IMR-90 (cell line): ENCODE results near the gene CCDC150. TPM values are rescaled to one million over a fixed set of nuclear protein-coding genes. Genes with fewer than 3 reads are reported as not detected.

Experiments used
- ATAC-seq: fragments of 200-7000 bp; cut with Tn5 transposase; 2 replicates; pipeline ENCODE4 v1.9.1; 2020; ENCODE audit warnings: low read depth, mild to moderate bottlenecking, moderate library complexity
- BruUV-seq: library from RNA; stranded (reverse); fragments of 400-500 nt; replicated peaks from 2 replicates; lab custom pipeline; 2021; lab: Mats Ljungman, UMichigan
- CTCF ChIA-PET: fragments of 300-600 bp; formaldehyde crosslinking; extraction: SDS; loops from one replicate; lab custom pipeline; 2021; ENCODE audit warnings: antibody characterized with exemption; lab: Yijun Ruan, JAX
- POLR2A ChIA-PET: fragments of 300-600 bp; sonication (Branson Sonifier 250); formaldehyde crosslinking; loops from one replicate; lab custom pipeline; 2022; ENCODE audit warnings: antibody characterized with exemption; ENCODE audit not compliant: unreplicated experiment; lab: Charles Lee
- DNase-seq: peaks from one replicate; pipeline ENCODE4 v3.0.0; 2013
- H2AFZ ChIP-seq: replicated peaks from 2 replicates; pipeline ENCODE3; 2013; ENCODE audit warnings: low read length, mild to moderate bottlenecking; ENCODE audit not compliant: poor library complexity
- H2AK5ac ChIP-seq: 2 replicates; pipeline ENCODE4 v1.6.1; 2013; ENCODE audit warnings: low read depth, low read length, inconsistent platforms
- H2AK9ac ChIP-seq: replicated peaks from 2 replicates; pipeline ENCODE3; 2013; ENCODE audit warnings: mild to moderate bottlenecking, low read depth, low read length, moderate library complexity; ENCODE audit not compliant: poor library complexity
- H2BK120ac ChIP-seq: 2 replicates; pipeline ENCODE4 v1.6.1; 2013; ENCODE audit warnings: low read depth, low read length, inconsistent platforms
- H2BK15ac ChIP-seq: 3 replicates; pipeline ENCODE4 v1.6.1; 2013; ENCODE audit warnings: low read depth, low read length, inconsistent platforms
- H2BK20ac ChIP-seq: 2 replicates; pipeline ENCODE4 v1.6.1; 2013; ENCODE audit warnings: low read depth, mild to moderate bottlenecking, inconsistent platforms, low read length, moderate library complexity
- H2BK5ac ChIP-seq: 2 replicates; pipeline ENCODE4 v1.6.1; 2013; ENCODE audit warnings: mild to moderate bottlenecking, low read depth, low read length, inconsistent platforms; ENCODE audit not compliant: poor library complexity, severe bottlenecking
- H3K14ac ChIP-seq: replicated peaks from 2 replicates; pipeline ENCODE4 v1.6.1; 2013; ENCODE audit warnings: low read depth, low read length, inconsistent platforms
- H3K18ac ChIP-seq: 2 replicates; pipeline ENCODE4 v1.6.1; 2013; ENCODE audit warnings: low read depth, low read length, control low read depth
- H3K23ac ChIP-seq: 2 replicates; pipeline ENCODE4 v1.6.1; 2013; ENCODE audit warnings: low read depth, low read length, inconsistent platforms
- H3K27ac ChIP-seq: 2 replicates; pipeline ENCODE4 v1.5.1; 2013; ENCODE audit warnings: mild to moderate bottlenecking, control low read depth, low read length; ENCODE audit not compliant: insufficient read depth
- H3K27me3 ChIP-seq: 2 replicates; pipeline ENCODE4 v1.6.1; 2013; ENCODE audit warnings: low read length; ENCODE audit not compliant: control insufficient read depth, insufficient read depth
- H3K36me3 ChIP-seq: 2 replicates; pipeline ENCODE4 v1.6.1; 2013; ENCODE audit warnings: low read length, mixed read lengths; ENCODE audit not compliant: control insufficient read depth, insufficient read depth
- H3K4ac ChIP-seq: 2 replicates; pipeline ENCODE4 v1.6.1; 2013; ENCODE audit warnings: low read depth, low read length, inconsistent platforms
- H3K4me1 ChIP-seq: 2 replicates; pipeline ENCODE4 v1.6.1; 2013; ENCODE audit warnings: low read length, mixed read lengths; ENCODE audit not compliant: control insufficient read depth, insufficient read depth
- H3K4me2 ChIP-seq: 2 replicates; pipeline ENCODE4 v1.6.1; 2013; ENCODE audit warnings: low read depth, mild to moderate bottlenecking, control low read depth, low read length, moderate library complexity
- H3K4me3 ChIP-seq: 2 replicates; pipeline ENCODE4 v1.5.1; 2013; ENCODE audit warnings: low read depth, mild to moderate bottlenecking, control low read depth, low read length, moderate library complexity; ENCODE audit not compliant: insufficient read depth
- H3K56ac ChIP-seq: 2 replicates; pipeline ENCODE4 v1.6.1; 2013; ENCODE audit warnings: low read length, inconsistent platforms; ENCODE audit not compliant: insufficient read depth; ENCODE audit errors: extremely low read depth
- H3K79me1 ChIP-seq, 2 experiments: 2 replicates each; pipeline ENCODE4 v1.6.1; 2013; ENCODE audit warnings: low read length in 2 of 2, inconsistent platforms in 1 of 2, low read depth in 1 of 2
- H3K9ac ChIP-seq: 2 replicates; pipeline ENCODE4 v1.6.1; 2013; ENCODE audit warnings: low read depth, low read length, control low read depth
- H3K9me1 ChIP-seq: 2 replicates; pipeline ENCODE4 v1.6.1; 2013; ENCODE audit warnings: low read length, inconsistent platforms; ENCODE audit not compliant: insufficient read depth
- H3K9me3 ChIP-seq: 2 replicates; pipeline ENCODE4 v1.6.1; 2013; ENCODE audit warnings: low read length; ENCODE audit not compliant: control insufficient read depth, insufficient read depth
- H4K20me1 ChIP-seq: 2 replicates; pipeline ENCODE4 v1.6.1; 2013; ENCODE audit warnings: low read length, inconsistent platforms; ENCODE audit not compliant: insufficient read depth
- H4K5ac ChIP-seq: 2 replicates; pipeline ENCODE4 v1.6.1; 2013; ENCODE audit warnings: mild to moderate bottlenecking, low read depth, low read length, control low read depth
- H4K8ac ChIP-seq, 2 experiments: 2 replicates each; pipeline ENCODE4 v1.6.1; 2013; ENCODE audit warnings: low read depth in 2 of 2, low read length in 2 of 2, control low read depth in 1 of 2, inconsistent platforms in 1 of 2
- H4K91ac ChIP-seq: 2 replicates; pipeline ENCODE4 v1.6.1; 2013; ENCODE audit warnings: low read depth, low read length, inconsistent platforms; ENCODE audit not compliant: insufficient read depth
- BHLHE40 ChIP-seq: fragments of 150-350 bp; IDR thresholded peaks from 2 replicates; pipeline ENCODE4 v1.6.1; 2016; ENCODE audit warnings: mild to moderate bottlenecking, low read depth, low read length
- CEBPB ChIP-seq: IDR thresholded peaks from 2 replicates; pipeline ENCODE4 v1.6.1; 2012; ENCODE audit warnings: low read depth, low read length, improper control_type of control experiment
- CHD1 ChIP-seq: IDR thresholded peaks from 2 replicates; pipeline ENCODE4 v1.6.1; 2012; ENCODE audit warnings: low read depth, low read length, improper control_type of control experiment
- FOS ChIP-seq: fragments of 150-350 bp; IDR thresholded peaks from 2 replicates; pipeline ENCODE4 v1.6.1; 2016; ENCODE audit warnings: low read depth, low read length
- MAFK ChIP-seq: IDR thresholded peaks from 2 replicates; pipeline ENCODE4 v1.6.1; 2012; ENCODE audit warnings: low read depth, low read length, improper control_type of control experiment
- MXI1 ChIP-seq: IDR thresholded peaks from 2 replicates; pipeline ENCODE4 v1.6.1; 2012; ENCODE audit warnings: low read depth, mild to moderate bottlenecking, low read length, moderate library complexity, borderline replicate concordance
- NFE2L2 ChIP-seq: fragments of 150-350 bp; IDR thresholded peaks from 2 replicates; pipeline ENCODE4 v1.6.1; 2016; ENCODE audit warnings: low read depth, mild to moderate bottlenecking, low read length
- POLR2A ChIP-seq: IDR thresholded peaks from 2 replicates; pipeline ENCODE4 v1.6.1; 2012; ENCODE audit warnings: mild to moderate bottlenecking, low read depth, low read length
- RAD21 ChIP-seq: IDR thresholded peaks from 2 replicates; pipeline ENCODE4 v1.6.1; 2012; ENCODE audit warnings: low read length, improper control_type of control experiment
- RFX5 ChIP-seq: IDR thresholded peaks from 2 replicates; pipeline ENCODE4 v1.8.0; 2012; ENCODE audit warnings: low read depth, mild to moderate bottlenecking, low read length, moderate library complexity
- SMC3 ChIP-seq: fragments of 150-350 bp; IDR thresholded peaks from 2 replicates; pipeline ENCODE4 v1.6.1; 2016; ENCODE audit warnings: low read depth, mild to moderate bottlenecking, antibody characterized with exemption, low read length, moderate library complexity
- WGBS, 2 experiments: methylation state at CpG; one replicate each; pipeline versions ENCODE4 v1.1.5 to v1.1.7; 2013; ENCODE audit warnings: missing lambda C conversion rate in 2 of 2; ENCODE audit not compliant: insufficient read length in 1 of 2; ENCODE audit errors: extremely low coverage in 2 of 2; 5-methylcytosine and 5-hydroxymethylcytosine counted together
- dilution Hi-C: fragments of 300-500 bp; cut with HindIII; formaldehyde crosslinking; loops from one replicate; pipeline ENCODE4 v1.14.3; 2018; ENCODE audit warnings: low sequenced_read_pairs; ENCODE audit not compliant: unreplicated experiment
- in situ Hi-C: fragments of 300-500 bp; cut with MboI; formaldehyde crosslinking; loops from 3 replicates; pipeline ENCODE4 v1.14.3; 2019; ENCODE audit warnings: low sequenced_read_pairs, inconsistent platforms, mixed read lengths
- intact Hi-C: fragments of 100-400 bp; cut with micrococcal nuclease; formaldehyde crosslinking; loops from 2 replicates; pipeline ENCODE4 v1.10.0; 2022
- polyA plus RNA-seq, 3 experiments: library from polyadenylated mRNA; depleted of rRNA; stranded (reverse); fragments of >200 nt; gene quantifications; 2 replicates each; pipeline ENCODE4 v1.2.3, GENCODE V29; 2012; ENCODE audit warnings: low replicate concordance in 1 of 3
- total RNA-seq: library from RNA; depleted of rRNA; stranded (reverse); fragments of >200 nt; gene quantifications from 2 replicates; pipeline ENCODE4 v1.2.3, GENCODE V29; 2012
- TF ChIP-seq, protein P1 (sequence below): fragments of 150-350 bp; IDR thresholded peaks from 2 replicates; pipeline ENCODE4 v1.6.1; 2017; ENCODE audit warnings: mild to moderate bottlenecking, antibody characterized with exemption, low read length, low read depth

The CCDC150 gene
- total and polyA plus RNA-seq, 2 of the 4 experiments (the other 2 are of a cell fraction) = 3.8 to 4.3 TPM

DNA sequence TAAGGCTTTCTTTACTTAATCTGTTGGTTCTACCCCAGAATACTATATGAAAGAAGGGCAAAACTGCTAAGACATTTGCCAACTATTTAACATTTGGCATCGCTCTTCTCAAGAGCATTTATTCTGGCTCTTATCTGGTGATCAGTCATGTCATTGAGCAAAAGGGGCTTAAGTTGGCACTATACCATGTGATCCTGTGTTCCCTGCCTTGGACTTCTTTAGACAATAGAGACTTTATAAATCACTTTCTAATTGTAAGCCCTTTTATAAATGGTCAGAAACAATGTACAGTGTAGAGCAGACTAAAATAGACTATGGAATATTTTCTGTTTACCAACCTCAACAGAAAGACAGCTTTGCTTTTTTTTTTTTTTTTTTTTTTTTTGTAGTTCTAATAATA lies 107.9 kb downstream of the CCDC150 start:
- no peak overlapping the region for H4K8ac ChIP-seq
- H3K79me1 ChIP-seq = no peaks in the 10 kb centered on the region
- dilution Hi-C loops (no loop called here), in situ Hi-C loops (no loop called here), intact Hi-C loops (no loop called here)
- no peak overlapping the region for H2BK120ac ChIP-seq
- no peak overlapping the region for H3K56ac ChIP-seq
- BruUV-seq = no TSS peak
- DNase-seq (no peak), ATAC-seq (no peak)
- H3K4ac ChIP-seq = no peak overlapping the region
- no peak overlapping the region for H2AK9ac ChIP-seq
- no peak overlapping the region for H2AK5ac ChIP-seq
- TF ChIP-seq NFE2L2 (no peak), RAD21 (no peak), FOS (no peak), BHLHE40 (no peak), MXI1 (no peak), MAFK (no peak), CEBPB (no peak), CHD1 (no peak), RFX5 (no peak), POLR2A (no peak), SMC3 (no peak)
- TF ChIP-seq, protein P1, sequence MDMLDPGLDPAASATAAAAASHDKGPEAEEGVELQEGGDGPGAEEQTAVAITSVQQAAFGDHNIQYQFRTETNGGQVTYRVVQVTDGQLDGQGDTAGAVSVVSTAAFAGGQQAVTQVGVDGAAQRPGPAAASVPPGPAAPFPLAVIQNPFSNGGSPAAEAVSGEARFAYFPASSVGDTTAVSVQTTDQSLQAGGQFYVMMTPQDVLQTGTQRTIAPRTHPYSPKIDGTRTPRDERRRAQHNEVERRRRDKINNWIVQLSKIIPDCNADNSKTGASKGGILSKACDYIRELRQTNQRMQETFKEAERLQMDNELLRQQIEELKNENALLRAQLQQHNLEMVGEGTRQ = no peak
- H2AFZ ChIP-seq = no peak overlapping the region
- no peak overlapping the region for H3K9ac ChIP-seq
- H3K18ac ChIP-seq = no peak overlapping the region
- no CpG with 5 or more reads among the region's 1 CpG for WGBS, 2 experiments
- ChIA-PET POLR2A (interaction anchor here (0.6 kb wide), 1 partner anchor 28 kb away, joined by 10 read pairs; no protein-coding TSS in a partner anchor), CTCF (interaction anchor here (0.6 to 0.7 kb wide), 2 partner anchors 257 to 349 kb away, joined by 3 to 4 read pairs; no protein-coding TSS in a partner anchor)
- H3K27me3 ChIP-seq = no peaks in the 10 kb centered on the region
- H3K36me3 ChIP-seq = no peaks in the 10 kb centered on the region
- H4K5ac ChIP-seq = no peak overlapping the region
- no peak overlapping the region for H3K14ac ChIP-seq
- no peaks in the 10 kb centered on the region for H4K20me1 ChIP-seq
- no peak overlapping the region for H2BK15ac ChIP-seq
- no peak overlapping the region for H3K23ac ChIP-seq
- H3K9me3 ChIP-seq = no peaks in the 10 kb centered on the region
- no peak overlapping the region for H2BK5ac ChIP-seq
- no peak overlapping the region for H3K4me3 ChIP-seq
- no peaks in the 10 kb centered on the region for H3K9me1 ChIP-seq
- H3K4me2 ChIP-seq = no peak overlapping the region
- no peaks in the 10 kb centered on the region for H3K4me1 ChIP-seq
- no peak overlapping the region for H2BK20ac ChIP-seq
- no peak overlapping the region for H3K27ac ChIP-seq
- H4K91ac ChIP-seq = no peak overlapping the region
